GM18909 (cell line): ENCODE data around the gene CIB2.

Source experiments
- ATAC-seq: cut with Tn5 transposase; IDR thresholded peaks from one replicate; pipeline ENCODE4 v1.9.1; 2021; ENCODE audit warnings: mild to moderate bottlenecking; ENCODE audit not compliant: unreplicated experiment, poor library complexity

CIB2 gene

GRCh38 chr15:78088773-78089080 is 42.5 kb downstream of the CIB2 start:
- no peak for ATAC-seq

DNA sequence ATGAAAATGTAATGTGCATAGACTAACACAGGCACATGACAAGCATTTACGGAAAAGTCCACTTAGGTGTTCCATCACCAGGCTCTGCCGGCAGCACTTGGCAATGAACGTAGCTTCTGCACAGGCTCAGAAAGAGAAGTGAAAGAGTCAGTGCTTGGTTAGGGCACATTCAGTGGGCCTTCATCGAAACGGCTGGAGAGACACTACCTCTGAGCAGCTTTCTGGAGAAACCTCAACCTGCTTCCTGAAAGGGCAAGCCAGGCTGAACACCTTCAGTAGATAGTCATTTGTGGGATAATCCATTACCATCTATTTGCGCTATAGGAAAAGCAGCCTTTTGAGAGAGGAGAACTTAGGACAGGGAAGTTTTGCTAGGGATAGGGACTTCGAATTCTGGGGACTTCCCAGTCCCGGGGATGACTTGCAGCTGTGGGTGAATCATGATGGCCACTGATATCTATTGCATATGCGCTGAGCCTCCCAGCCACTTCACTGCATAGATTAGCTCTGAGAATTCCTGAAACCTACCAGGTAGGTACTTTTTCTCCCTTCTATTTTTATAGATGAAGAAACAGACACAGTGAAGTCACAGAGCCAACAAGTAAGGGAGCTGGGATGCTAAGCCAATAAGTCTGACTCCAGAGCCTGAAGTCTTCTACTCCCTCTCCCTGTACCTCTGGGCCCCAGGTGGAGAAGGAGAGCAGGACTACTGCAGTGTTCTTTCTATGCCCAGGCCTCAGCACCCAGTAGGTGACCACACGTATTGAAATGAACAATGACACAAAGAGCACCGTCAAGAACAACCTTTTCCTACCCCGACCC is 43.1 kb downstream of the CIB2 start:
- no peak for ATAC-seq

- no peak for ATAC-seq
These were observed 45.3 kb downstream of the CIB2 start for GRCh38 chr15:78085928-78086327.

- peak; percentile 16 for ATAC-seq
These were observed 46.8 kb downstream of the CIB2 start for GRCh38 chr15:78084449-78084750.

GRCh38 chr15:78083687-78084448 is 47.4 kb downstream of the CIB2 start:
- peak; percentile 59 for ATAC-seq

DNA sequence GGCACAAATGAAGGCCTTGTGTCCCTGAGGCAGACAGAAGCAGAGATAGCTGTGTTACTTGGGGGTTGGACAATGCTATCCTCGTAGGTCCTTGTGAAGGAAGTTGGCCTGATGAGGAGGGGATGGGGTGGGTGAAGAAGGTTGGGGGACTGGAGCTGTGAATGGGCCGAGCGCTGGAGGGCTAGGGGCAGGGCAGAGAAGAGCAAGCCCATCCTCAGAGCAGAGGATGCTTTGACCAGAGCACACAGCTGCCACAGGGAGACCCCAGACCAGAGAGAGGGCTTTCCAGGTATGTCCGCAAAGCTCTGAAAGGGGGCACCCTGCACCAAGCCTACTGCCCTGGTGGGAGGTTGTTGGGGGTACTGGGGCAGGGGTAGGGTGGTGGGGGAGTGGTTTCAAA is 48.1 kb downstream of the CIB2 start:
- no peak for ATAC-seq

DNA sequence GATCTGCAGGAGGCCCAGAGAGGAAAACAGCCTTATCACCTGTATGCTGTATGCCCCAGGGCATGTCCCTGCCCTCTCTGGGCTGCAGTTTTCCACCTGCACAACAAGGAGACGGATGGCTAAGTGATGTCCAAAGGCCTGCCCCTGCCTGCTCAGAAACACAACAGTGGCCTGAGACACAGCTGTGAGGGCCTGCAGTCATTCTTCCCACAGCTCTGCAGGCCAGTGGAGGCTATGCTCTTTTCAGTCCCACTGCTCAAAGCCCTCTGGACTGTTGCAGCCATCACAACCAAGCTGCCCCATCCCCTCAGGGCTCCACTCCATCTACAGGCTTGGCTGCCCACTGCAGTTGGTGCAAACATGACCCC is 48.5 kb downstream of the CIB2 start:
- ATAC-seq: no peak

- no peak for ATAC-seq
These were observed 49.0 kb downstream of the CIB2 start for GRCh38 chr15:78082106-78082742.

DNA sequence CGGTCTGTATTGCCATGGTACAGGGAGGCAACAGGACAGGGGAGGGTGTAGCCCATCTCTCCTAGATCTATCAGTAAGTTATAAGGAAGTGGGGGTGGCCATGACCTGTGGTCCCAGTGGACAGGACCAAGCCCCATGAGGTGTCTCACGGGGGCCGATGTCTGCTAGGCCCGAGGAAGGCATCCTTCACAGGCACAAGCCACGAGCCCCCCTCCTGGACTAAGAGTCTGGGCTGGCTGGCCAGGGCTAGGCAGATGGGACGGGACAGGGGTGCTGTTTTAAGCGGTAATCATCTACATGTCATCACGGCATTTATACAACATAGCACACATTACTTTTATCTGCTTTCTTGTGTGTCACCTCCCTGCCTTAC is 51.2 kb downstream of the CIB2 start:
- ATAC-seq: no peak

GRCh38 chr15:78079298-78080087 is 51.8 kb downstream of the CIB2 start:
- no peak for ATAC-seq

- peak; percentile 5 for ATAC-seq
These were observed 53.4 kb downstream of the CIB2 start for GRCh38 chr15:78077871-78078210.

DNA sequence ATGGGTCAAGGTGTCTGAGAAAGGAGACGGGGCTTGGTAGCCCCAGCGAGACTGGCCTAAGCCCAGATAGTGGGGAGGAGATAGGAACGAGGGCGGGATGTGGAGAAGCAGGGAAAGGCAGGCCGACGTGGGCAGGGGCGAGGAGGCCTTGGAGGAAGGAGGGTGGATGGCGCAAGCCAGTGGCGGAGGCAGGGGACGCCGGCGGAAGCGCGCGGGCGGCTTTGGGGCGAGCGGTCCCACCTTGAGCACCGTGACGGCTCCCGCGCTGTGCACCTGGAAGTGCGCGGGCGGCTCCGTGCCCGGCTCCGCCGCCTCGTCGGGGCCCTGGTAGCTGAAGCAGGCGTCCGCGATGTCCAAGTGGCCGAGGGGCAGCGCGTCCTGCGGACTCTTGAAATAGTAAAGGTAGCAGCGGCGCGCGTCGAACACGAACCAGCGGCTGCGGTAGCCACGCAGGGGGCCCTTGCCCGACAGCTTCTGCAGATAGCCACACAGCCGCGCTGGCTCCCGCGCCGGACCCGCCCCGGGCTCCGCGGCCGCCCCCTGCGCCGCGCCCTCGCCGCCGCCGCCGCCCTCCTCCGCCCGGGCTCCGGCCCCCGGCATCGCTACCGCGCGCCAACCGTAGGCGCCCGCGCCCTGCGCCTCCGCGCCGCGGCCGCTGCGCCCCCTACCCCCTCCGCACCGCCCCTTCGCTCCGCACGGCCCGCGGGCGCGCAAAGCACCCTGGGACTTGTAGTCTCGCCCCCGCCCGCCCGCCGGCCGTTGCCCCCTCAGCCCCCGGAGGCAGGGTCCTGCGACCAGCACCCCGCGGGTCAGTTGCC is 54.0 kb downstream of the CIB2 start, which contains the start of gene TBC1D2B:
TBC1D2B (minus strand) TSS at position 659 of the 818 bp plus-strand sequence; CDS start at position 600, 59 bp downstream.
- peak; percentile 71 for ATAC-seq

- ATAC-seq: no peak
These were observed 54.8 kb downstream of the CIB2 start for GRCh38 chr15:78076231-78077052.

GRCh38 chr15:78075490-78076230 is 55.6 kb downstream of the CIB2 start:
- ATAC-seq: no peak

- no peak for ATAC-seq
These were observed 58.0 kb downstream of the CIB2 start for GRCh38 chr15:78073046-78073787.

DNA sequence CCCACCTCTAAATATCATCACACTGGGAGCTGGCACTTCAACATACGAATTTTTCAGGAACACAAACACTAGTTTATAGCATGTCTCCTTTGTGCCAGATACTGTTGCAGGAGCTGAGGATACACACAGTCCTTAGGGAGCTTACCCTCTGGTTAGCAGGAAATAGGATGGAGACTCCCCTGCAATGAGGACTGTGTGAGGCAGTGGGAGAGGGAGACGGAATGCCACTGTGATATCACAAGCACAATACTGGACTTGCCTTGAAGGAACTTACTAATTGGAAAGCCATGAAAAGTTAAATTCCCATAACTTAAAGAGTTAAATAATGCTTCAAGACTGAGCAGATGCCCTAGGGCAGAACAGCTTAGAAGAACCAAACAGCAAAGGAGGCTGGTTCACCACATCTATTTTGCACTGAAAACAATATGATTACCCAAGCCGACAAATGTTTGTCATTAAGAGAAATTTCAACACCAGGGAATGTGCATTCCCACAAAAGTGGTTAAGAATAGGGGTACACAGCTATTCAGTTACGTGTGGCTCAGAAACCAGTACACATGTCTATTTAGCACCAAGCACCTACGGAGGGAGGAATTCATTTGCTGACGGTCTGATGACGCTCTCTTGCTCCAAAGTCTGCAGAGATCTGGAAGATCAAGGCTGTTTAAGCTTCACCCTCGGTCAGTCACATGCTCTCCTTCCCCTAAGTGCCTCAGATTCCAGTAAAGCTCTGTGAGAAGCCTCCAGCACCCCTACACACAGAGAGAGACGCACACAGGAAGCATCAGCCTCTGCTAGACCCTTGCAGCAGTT is 59.0 kb downstream of the CIB2 start:
- no peak for ATAC-seq

DNA sequence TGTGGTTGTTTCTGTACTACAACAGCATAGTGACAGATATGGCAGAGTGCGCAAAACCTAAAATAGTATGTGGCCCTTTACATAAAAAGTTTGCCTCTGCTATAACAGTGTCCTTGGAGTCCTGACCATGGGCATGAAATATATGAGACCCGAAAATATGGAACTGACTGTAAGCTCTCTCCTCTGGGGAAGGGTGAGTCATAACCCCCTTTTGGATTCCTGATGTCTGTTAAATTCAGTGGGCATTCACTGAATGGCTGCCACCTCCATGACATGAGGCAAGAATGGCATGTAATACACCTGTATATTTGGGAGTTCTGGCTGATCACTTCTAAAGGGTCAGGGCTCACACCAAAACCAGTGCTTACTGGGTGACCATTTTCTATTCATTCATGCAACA is 59.9 kb downstream of the CIB2 start:
- no peak for ATAC-seq
